Panc1 (cell line): ENCODE data around the gene CDK13. TPM values are rescaled to one million over a fixed set of nuclear protein-coding genes. Genes with fewer than 3 reads are reported as not detected.

ENCODE experiments used
- ATAC-seq: fragments of 200-7000 bp; cut with Tn5 transposase; 2 replicates; pipeline ENCODE4 v1.9.1; 2020; ENCODE audit warnings: mild to moderate bottlenecking, moderate library complexity
- BruUV-seq: library from RNA; stranded (reverse); fragments of 400-500 nt; replicated peaks from 2 replicates; lab custom pipeline; 2021; lab: Mats Ljungman, UMichigan
- CTCF ChIA-PET: fragments of 300-600 bp; sonication (Branson Sonifier 250); formaldehyde crosslinking; loops from one replicate; lab custom pipeline; 2022; ENCODE audit warnings: antibody characterized with exemption; lab: Charles Lee
- POLR2A ChIA-PET: fragments of 300-600 bp; sonication (Branson Sonifier 250); formaldehyde crosslinking; loops from one replicate; lab custom pipeline; 2022; ENCODE audit warnings: antibody characterized with exemption; lab: Charles Lee
- DNase-seq: peaks from one replicate; pipeline ENCODE4 v3.0.0-alpha.2; 2010; ENCODE audit warnings: low read depth, low spot score
- H3K27ac ChIP-seq: 2 replicates; pipeline ENCODE4 v1.5.1; 2011; ENCODE audit warnings: mild to moderate bottlenecking, low read length, inconsistent platforms
- H3K27me3 ChIP-seq: fragments of 200-500 bp; sonication (Bioruptor generic); 2 replicates; pipeline ENCODE4 v1.6.0; 2014; ENCODE audit warnings: low read length, inconsistent platforms; ENCODE audit not compliant: control insufficient read depth, insufficient read depth
- H3K36me3 ChIP-seq: fragments of 200-500 bp; sonication (Bioruptor generic); 2 replicates; pipeline ENCODE4 v1.5.1; 2014; ENCODE audit warnings: inconsistent platforms, mild to moderate bottlenecking, low read length, moderate library complexity; ENCODE audit not compliant: control insufficient read depth, insufficient read depth
- H3K4me1 ChIP-seq: 2 replicates; pipeline ENCODE4 v1.5.1; 2011; ENCODE audit warnings: inconsistent platforms, mild to moderate bottlenecking, low read length, moderate library complexity; ENCODE audit not compliant: control insufficient read depth, insufficient read depth
- H3K4me3 ChIP-seq, 2 experiments: 2 replicates each; pipeline ENCODE4 v1.5.1; 2011 to 2012; ENCODE audit warnings: low read depth in 2 of 2, low read length in 2 of 2, mild to moderate bottlenecking in 2 of 2, inconsistent platforms in 1 of 2, moderate library complexity in 1 of 2
- H3K9me3 ChIP-seq: fragments of 200-500 bp; sonication (Bioruptor generic); 2 replicates; pipeline ENCODE4 v1.5.1; 2014; ENCODE audit warnings: low read depth, mild to moderate bottlenecking, inconsistent platforms, low read length, moderate library complexity; ENCODE audit not compliant: control insufficient read depth, insufficient read depth
- POLR2AphosphoS5 ChIP-seq: IDR thresholded peaks from 2 replicates; pipeline ENCODE4 v1.6.1; 2012; ENCODE audit warnings: mild to moderate bottlenecking, low read depth, low read length, moderate library complexity
- REST ChIP-seq, 2 experiments: IDR thresholded peaks; 2 replicates each; pipeline ENCODE4 v1.6.1; 2011 to 2012; ENCODE audit warnings: low read depth in 2 of 2, control low read depth in 1 of 2, low read length in 1 of 2, mild to moderate bottlenecking in 1 of 2, moderate library complexity in 1 of 2; ENCODE audit not compliant: insufficient read depth in 1 of 2
- SIN3A ChIP-seq: IDR thresholded peaks from 2 replicates; pipeline ENCODE4 v1.6.1; 2012; ENCODE audit warnings: low read depth, mild to moderate bottlenecking, low read length, moderate library complexity, borderline replicate concordance; ENCODE audit not compliant: insufficient read depth
- TCF7L2 ChIP-seq: IDR thresholded peaks from 2 replicates; pipeline ENCODE4 v1.6.1; 2011; ENCODE audit warnings: mild to moderate bottlenecking, low read depth, low read length, inconsistent platforms
- in situ Hi-C: cut with HindIII; loops from 2 replicates; pipeline ENCODE4 v1.10.0; 2016; ENCODE audit warnings: low sequenced_read_pairs, low pct_unique_long_range_greater_than_20kb
- intact Hi-C: fragments of 100-400 bp; cut with micrococcal nuclease; formaldehyde crosslinking; loops from one replicate; pipeline ENCODE4 v1.10.0; 2022; ENCODE audit not compliant: unreplicated experiment
- total RNA-seq: library from RNA; stranded (reverse); gene quantifications from one replicate; pipeline ENCODE4 v1.2.1, GENCODE V29; 2021; ENCODE audit not compliant: unreplicated experiment
- TF ChIP-seq, protein P1 (sequence below): fragments of 450-650 bp; IDR thresholded peaks from 2 replicates; pipeline ENCODE4 v1.5.1; 2017; ENCODE audit warnings: mild to moderate bottlenecking

CDK13 gene
- total RNA-seq, 1 experiment from 2014 or later, result 52.0 TPM

DNA sequence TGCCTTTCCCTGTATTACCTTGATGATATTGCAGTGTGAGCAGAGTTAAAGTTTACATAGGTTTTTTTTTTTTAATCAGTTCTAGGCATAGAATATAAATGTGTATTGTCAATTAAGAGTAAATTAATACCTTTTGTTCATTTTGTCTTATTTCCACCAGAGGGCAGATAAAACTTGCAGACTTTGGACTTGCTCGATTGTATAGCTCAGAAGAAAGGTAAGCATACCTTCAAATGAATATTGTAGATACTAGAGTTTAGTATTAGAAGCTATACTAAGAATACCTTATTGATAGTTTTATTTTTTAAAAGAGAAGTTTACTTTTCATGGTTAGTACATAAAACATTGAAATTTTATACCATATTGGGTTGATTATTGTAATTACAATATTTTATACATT lies 97.6 kb downstream of the CDK13 start:
- CTCF ChIA-PET, result no interaction called here
- ATAC-seq (no peak), DNase-seq (no peak)
- no TSS peak for BruUV-seq
- Histone ChIP-seq H3K4me1 (no peaks in the 10 kb centered on the region), H3K4me3 (no peak overlapping the region), H3K9me3 (no peaks in the 10 kb centered on the region), H3K27me3 (no peaks in the 10 kb centered on the region), H3K27ac (no peak overlapping the region), H3K36me3 (no peaks in the 10 kb centered on the region; the same call in 1 of the 2 replicates)
- POLR2A ChIA-PET, result no interaction called here
- in situ Hi-C loops, result no loop called here
- TF ChIP-seq POLR2AphosphoS5 (no peak), REST (IDR thresholded peaks at IDR 0.05; ENCODE audit: insufficient read depth in 1 of 2, low read depth in 2 of 2, low read length in 1 of 2) (no peak), SIN3A (no peak), TCF7L2 (no peak)
- TF ChIP-seq, protein P1, sequence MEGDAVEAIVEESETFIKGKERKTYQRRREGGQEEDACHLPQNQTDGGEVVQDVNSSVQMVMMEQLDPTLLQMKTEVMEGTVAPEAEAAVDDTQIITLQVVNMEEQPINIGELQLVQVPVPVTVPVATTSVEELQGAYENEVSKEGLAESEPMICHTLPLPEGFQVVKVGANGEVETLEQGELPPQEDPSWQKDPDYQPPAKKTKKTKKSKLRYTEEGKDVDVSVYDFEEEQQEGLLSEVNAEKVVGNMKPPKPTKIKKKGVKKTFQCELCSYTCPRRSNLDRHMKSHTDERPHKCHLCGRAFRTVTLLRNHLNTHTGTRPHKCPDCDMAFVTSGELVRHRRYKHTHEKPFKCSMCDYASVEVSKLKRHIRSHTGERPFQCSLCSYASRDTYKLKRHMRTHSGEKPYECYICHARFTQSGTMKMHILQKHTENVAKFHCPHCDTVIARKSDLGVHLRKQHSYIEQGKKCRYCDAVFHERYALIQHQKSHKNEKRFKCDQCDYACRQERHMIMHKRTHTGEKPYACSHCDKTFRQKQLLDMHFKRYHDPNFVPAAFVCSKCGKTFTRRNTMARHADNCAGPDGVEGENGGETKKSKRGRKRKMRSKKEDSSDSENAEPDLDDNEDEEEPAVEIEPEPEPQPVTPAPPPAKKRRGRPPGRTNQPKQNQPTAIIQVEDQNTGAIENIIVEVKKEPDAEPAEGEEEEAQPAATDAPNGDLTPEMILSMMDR, result no peak
- intact Hi-C loops, result no loop called here

DNA sequence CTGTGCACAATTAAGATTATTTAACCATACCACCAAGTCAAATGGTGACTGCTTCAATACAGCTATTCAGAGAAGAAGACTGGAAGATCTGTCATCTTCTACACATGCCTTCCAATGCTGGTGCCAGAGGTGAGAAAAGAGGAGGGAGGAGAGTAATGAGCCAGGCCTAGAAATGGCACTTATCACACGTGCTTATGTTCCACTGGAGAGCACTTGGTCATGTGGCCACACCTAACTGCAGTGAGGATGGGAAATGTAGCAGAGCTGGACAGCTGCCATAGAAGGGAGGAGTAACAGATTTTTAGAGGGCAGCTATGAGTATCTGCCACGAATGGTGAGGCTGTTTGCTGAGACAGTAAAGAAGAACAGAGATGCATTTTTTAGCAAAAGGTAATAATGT lies 107.2 kb downstream of the CDK13 start:
- intact Hi-C loops, result no loop called here
- H3K9me3 ChIP-seq, result no peaks in the 10 kb centered on the region
- CTCF ChIA-PET, result no interaction called here
- no peaks in the 10 kb centered on the region for H3K4me1 ChIP-seq
- DNase-seq, result no peak
- H3K4me3 ChIP-seq, result no peak overlapping the region
- no peak for TF ChIP-seq POLR2AphosphoS5
- no peak for TF ChIP-seq TCF7L2
- TF ChIP-seq, protein P1, result no peak
- TF ChIP-seq REST (IDR thresholded peaks at IDR 0.05; ENCODE audit: insufficient read depth in 1 of 2, low read depth in 2 of 2, low read length in 1 of 2), result no peak
- no peak for TF ChIP-seq SIN3A
- in situ Hi-C loops, result no loop called here
- POLR2A ChIA-PET, result interaction anchor here (0.6 kb wide), 1 partner anchor 12 kb away, joined by 3 read pairs; no protein-coding TSS in a partner anchor
- no peaks in the 10 kb centered on the region; the same call in 1 of the 2 replicates for H3K36me3 ChIP-seq
- ATAC-seq, result no peak
- no peak overlapping the region for H3K27ac ChIP-seq
- H3K27me3 ChIP-seq, result no peaks in the 10 kb centered on the region
- no TSS peak for BruUV-seq
